GM12878 (cell line): ENCODE measurements around the gene PAFAH2. TPM values are rescaled to one million over a fixed set of nuclear protein-coding genes. Genes with fewer than 3 reads are reported as not detected.

ENCODE experiments used
- CBFB ChIP-seq: IDR thresholded peaks from 2 replicates; pipeline ENCODE4 v1.6.1; 2016; ENCODE audit warnings: antibody characterized with exemption, low read depth
- NFYB ChIP-seq: IDR thresholded peaks from 2 replicates; pipeline ENCODE4 v1.6.1; 2011; ENCODE audit warnings: low read depth, mild to moderate bottlenecking, low read length, improper control_type of control experiment, moderate library complexity; ENCODE audit not compliant: insufficient read depth
- ZNF274 ChIP-seq: IDR thresholded peaks from one replicate; pipeline ENCODE4 v1.8.0; 2011; ENCODE audit not compliant: insufficient read length, insufficient read depth
- polyA plus RNA-seq, 11 experiments: library from polyadenylated mRNA; depleted of rRNA in 4 of 11; unstranded in 6 of 11; stranded (reverse) in 5 of 11; fragments of >200 nt; fragmentation: Nextera tagmentation in 4 of 11; fragmentation: Illumina TruSeq in 1 of 11; extraction: Ambion mirVana in 4 of 11; extraction: Trizol in 1 of 11; gene quantifications; 1 replicate in 1 of 11; 2 replicates in 10 of 11; pipeline versions ENCODE4 v1.2.1 to v1.2.3, GENCODE V29; 2011 to 2016; ENCODE audit warnings: inconsistent platforms in 2 of 11, missing spikeins in 2 of 11, low read depth in 1 of 11
- total RNA-seq, 4 experiments: library from RNA; depleted of rRNA in 3 of 4; stranded (reverse); fragments of >200 nt in 3 of 4; fragmentation: Illumina TruSeq in 1 of 4; extraction: Trizol in 1 of 4; gene quantifications; 2 replicates each; pipeline versions ENCODE4 v1.2.1 to v1.2.3, GENCODE V29; 2013 to 2021
- TF ChIP-seq, protein P1 (sequence below): fragments of 450-650 bp; IDR thresholded peaks from 2 replicates; pipeline ENCODE4 v1.6.1; 2016; ENCODE audit warnings: mild to moderate bottlenecking, moderate library complexity, borderline replicate concordance
- TF ChIP-seq, protein P2 (sequence below): fragments of 450-650 bp; conservative IDR thresholded peaks from 2 replicates; pipeline ENCODE4 v1.6.1; 2017; ENCODE audit warnings: mild to moderate bottlenecking, moderate library complexity

The PAFAH2 gene
- total and polyA plus RNA-seq, 10 of the 15 experiments (the other 5 are each of a cell fraction or from before 2014, with no cell fraction given), result 3.0 to 9.5 (median 6.5) TPM

DNA sequence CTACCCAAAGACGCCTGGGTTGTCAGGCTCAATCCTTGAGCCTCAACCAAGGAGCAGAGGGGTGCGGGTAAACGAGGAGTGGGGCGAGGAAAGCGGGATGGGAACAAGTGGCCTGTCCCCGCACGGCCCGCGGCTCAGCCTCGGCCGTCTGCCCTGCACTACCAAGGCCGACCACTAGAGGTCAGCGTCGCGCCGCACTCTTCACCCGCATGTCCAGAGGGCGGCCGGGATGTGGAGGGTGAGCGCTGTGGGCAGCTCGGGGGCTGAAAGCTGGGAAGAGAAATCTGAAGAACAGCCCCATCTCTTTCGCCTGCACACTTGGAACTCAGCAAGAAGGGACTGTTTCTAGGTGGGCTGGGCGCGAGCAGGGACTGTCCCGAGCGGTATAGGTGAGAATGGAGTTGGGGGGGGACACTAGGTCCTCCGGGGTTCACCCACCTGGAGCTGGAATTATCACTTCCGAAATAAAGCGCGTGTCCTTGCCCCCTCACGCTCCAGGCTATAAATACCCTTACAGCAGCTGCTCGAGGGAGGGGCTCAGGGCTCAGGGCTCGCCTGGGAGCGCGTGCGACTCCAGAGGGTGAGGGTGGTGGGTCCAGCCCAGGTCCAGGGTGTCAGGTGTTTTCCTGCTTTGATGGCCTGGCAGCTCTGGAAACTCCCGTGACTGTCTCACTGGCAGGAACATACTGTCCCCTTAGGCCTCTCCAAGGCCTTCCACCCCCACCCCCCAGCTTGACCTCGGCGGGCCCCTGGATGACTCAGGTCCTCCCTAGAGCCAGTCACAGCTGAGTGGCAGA lies 38.3 kb upstream of the PAFAH2 start (continued):
- TF ChIP-seq, protein P1, sequence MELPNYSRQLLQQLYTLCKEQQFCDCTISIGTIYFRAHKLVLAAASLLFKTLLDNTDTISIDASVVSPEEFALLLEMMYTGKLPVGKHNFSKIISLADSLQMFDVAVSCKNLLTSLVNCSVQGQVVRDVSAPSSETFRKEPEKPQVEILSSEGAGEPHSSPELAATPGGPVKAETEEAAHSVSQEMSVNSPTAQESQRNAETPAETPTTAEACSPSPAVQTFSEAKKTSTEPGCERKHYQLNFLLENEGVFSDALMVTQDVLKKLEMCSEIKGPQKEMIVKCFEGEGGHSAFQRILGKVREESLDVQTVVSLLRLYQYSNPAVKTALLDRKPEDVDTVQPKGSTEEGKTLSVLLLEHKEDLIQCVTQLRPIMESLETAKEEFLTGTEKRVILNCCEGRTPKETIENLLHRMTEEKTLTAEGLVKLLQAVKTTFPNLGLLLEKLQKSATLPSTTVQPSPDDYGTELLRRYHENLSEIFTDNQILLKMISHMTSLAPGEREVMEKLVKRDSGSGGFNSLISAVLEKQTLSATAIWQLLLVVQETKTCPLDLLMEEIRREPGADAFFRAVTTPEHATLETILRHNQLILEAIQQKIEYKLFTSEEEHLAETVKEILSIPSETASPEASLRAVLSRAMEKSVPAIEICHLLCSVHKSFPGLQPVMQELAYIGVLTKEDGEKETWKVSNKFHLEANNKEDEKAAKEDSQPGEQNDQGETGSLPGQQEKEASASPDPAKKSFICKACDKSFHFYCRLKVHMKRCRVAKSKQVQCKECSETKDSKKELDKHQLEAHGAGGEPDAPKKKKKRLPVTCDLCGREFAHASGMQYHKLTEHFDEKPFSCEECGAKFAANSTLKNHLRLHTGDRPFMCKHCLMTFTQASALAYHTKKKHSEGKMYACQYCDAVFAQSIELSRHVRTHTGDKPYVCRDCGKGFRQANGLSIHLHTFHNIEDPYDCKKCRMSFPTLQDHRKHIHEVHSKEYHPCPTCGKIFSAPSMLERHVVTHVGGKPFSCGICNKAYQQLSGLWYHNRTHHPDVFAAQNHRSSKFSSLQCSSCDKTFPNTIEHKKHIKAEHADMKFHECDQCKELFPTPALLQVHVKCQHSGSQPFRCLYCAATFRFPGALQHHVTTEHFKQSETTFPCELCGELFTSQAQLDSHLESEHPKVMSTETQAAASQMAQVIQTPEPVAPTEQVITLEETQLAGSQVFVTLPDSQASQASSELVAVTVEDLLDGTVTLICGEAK, result no peak
- TF ChIP-seq, protein P2, sequence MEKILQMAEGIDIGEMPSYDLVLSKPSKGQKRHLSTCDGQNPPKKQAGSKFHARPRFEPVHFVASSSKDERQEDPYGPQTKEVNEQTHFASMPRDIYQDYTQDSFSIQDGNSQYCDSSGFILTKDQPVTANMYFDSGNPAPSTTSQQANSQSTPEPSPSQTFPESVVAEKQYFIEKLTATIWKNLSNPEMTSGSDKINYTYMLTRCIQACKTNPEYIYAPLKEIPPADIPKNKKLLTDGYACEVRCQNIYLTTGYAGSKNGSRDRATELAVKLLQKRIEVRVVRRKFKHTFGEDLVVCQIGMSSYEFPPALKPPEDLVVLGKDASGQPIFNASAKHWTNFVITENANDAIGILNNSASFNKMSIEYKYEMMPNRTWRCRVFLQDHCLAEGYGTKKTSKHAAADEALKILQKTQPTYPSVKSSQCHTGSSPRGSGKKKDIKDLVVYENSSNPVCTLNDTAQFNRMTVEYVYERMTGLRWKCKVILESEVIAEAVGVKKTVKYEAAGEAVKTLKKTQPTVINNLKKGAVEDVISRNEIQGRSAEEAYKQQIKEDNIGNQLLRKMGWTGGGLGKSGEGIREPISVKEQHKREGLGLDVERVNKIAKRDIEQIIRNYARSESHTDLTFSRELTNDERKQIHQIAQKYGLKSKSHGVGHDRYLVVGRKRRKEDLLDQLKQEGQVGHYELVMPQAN, result no peak
- TF ChIP-seq ZNF274 (no peak), CBFB (no peak), NFYB (no peak)
